HL-60/S4 treated with retinoic acid at 250 ng/mL for 4 days and 3 days (cell line): Measurements from ENCODE around the gene HDAC4.

Experiments used
- in situ Hi-C: fragments of 300-500 bp; cut with MboI; formaldehyde crosslinking; loops from 2 replicates; pipeline ENCODE4 v1.7.0; 2022; ENCODE audit warnings: low sequenced_read_pairs

The HDAC4 gene

GRCh38 chr2:239162976-239163687 is 237.7 kb downstream of the HDAC4 start:
- in situ Hi-C loops: no loop called here

- in situ Hi-C loops: no loop called here
Measured at GRCh38 chr2:239162141-239162821, 238.5 kb downstream of the HDAC4 start.

GRCh38 chr2:239161711-239162140 is 239.1 kb downstream of the HDAC4 start:
- in situ Hi-C loops: no loop called here

GRCh38 chr2:239160226-239161143 is 240.3 kb downstream of the HDAC4 start:
- in situ Hi-C loops: no loop called here

GRCh38 chr2:239159476-239159911 is 241.3 kb downstream of the HDAC4 start:
- in situ Hi-C loops: no loop called here

- in situ Hi-C loops: no loop called here
Measured at GRCh38 chr2:239158641-239159475, 242.0 kb downstream of the HDAC4 start.

GRCh38 chr2:239157771-239158170 is 243.0 kb downstream of the HDAC4 start:
- in situ Hi-C loops: no loop called here

- in situ Hi-C loops: no loop called here
Measured at GRCh38 chr2:239157269-239157668, 243.6 kb downstream of the HDAC4 start.

- in situ Hi-C loops: no loop called here
Measured at GRCh38 chr2:239156516-239157265, 244.1 kb downstream of the HDAC4 start.

- in situ Hi-C loops: no loop called here
Measured at GRCh38 chr2:239155806-239156480, 244.9 kb downstream of the HDAC4 start.

- in situ Hi-C loops: no loop called here
Measured at GRCh38 chr2:239154971-239155805, 245.6 kb downstream of the HDAC4 start.

- in situ Hi-C loops: no loop called here
Measured at GRCh38 chr2:239153806-239154591, 246.8 kb downstream of the HDAC4 start.

GRCh38 chr2:239152916-239153305 is 247.9 kb downstream of the HDAC4 start:
- in situ Hi-C loops: no loop called here

- in situ Hi-C loops: no loop called here
Measured at GRCh38 chr2:239152239-239152915, 248.4 kb downstream of the HDAC4 start.

GRCh38 chr2:239151201-239152131 is 249.4 kb downstream of the HDAC4 start:
- in situ Hi-C loops: no loop called here
